Measurements from ENCODE around the gene CYSTM1.

GRCh38 chr5:140236891-140237598 lies 62.1 kb downstream of the CYSTM1 start:
- TF ChIP-seq ZFP30 (CRISPR knock-in tag; IDR thresholded peaks at IDR 0.05) (no peak), ISL1 (CRISPR knock-in tag; IDR thresholded peaks at IDR 0.05) (no peak), ZFP3 (CRISPR knock-in tag; IDR thresholded peaks at IDR 0.05) (no peak), TCF4 (CRISPR knock-in tag; IDR thresholded peaks at IDR 0.05; ENCODE audit: borderline replicate concordance) (no peak), RARB (CRISPR knock-in tag; IDR thresholded peaks at IDR 0.05) (no peak), CREB5 (CRISPR knock-in tag; IDR thresholded peaks at IDR 0.05; ENCODE audit: low read depth) (no peak), PPARA (CRISPR knock-in tag; IDR thresholded peaks at IDR 0.05; ENCODE audit: borderline replicate concordance) (no peak), ARNTL (CRISPR knock-in tag; IDR thresholded peaks at IDR 0.05; ENCODE audit: borderline replicate concordance, low read depth) (no peak), CSDC2 (CRISPR knock-in tag; IDR thresholded peaks at IDR 0.05) (no peak), CSRNP3 (CRISPR knock-in tag; IDR thresholded peaks at IDR 0.05) (no peak), ZC3H10 (CRISPR knock-in tag; IDR thresholded peaks at IDR 0.05) (no peak), GLIS3 (CRISPR knock-in tag; IDR thresholded peaks at IDR 0.05) (no peak)
